NOMO-1 treated with dmso at 0.1 percent for 144 hours (cell line): ENCODE data around the gene GABBR2.
"Not testable (repeated sequence)": the region's sequence is repeated elsewhere in the genome, so short reads cannot be mapped to it uniquely, and the experiment has no call there.

Experiments
- DNase-seq: peaks from one replicate; lab custom pipeline; 2025; ENCODE audit not compliant: unreplicated experiment; lab: John Stamatoyannopoulos, UW

The GABBR2 gene

GRCh38 chr9:98597236-98597771 lies 111.4 kb downstream of the GABBR2 start:
- DNase-seq = no peak

DNA sequence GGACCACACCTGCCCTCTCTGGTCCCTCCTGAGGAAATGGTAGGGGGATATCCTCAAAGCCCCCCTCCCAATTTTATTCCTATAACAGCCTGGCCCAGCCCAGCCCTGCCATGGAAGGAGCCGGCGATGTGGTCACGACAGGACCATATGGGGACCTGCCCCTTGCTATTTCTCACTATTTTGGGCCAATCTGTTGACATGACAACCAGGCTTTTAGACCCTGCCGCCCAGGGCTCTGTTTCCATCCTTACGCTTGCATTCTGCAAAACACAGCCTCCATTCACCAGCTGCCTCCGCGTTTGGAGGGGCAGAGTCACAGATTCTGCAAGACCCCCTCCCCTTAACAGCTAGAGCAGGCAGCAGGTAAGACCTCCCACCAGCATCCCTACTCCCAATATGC lies 112.2 kb downstream of the GABBR2 start:
- no peak for DNase-seq

DNA sequence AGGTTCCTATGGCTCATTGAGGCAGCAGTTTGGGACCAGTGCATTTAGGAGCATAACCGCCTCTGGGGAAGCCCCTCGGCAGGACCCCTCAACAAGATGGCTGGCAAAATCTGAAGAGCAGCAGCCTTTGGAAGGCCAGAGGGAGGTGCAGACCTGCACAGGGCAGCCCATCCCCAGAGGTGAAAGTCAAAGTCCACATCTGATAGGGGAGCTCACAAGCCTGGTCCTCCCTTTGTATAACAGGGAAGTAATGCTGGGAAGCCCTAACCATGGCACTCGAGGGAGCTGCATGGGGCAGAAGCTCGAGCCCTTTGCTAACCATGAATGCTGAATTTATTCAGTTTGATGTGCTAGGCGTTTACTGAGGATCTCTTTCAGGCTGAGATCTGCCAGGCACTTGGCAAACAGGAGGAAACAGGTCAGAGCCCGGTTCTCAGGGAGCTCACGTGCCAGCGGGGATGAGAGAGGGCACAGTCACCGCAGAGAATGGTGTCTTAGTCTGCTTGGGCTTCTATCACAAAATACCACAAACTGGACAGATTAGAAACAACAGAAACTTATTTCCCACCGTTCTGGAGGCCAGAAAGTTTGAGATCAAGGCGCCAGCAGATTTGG lies 114.1 kb downstream of the GABBR2 start:
- DNase-seq = no peak

DNA sequence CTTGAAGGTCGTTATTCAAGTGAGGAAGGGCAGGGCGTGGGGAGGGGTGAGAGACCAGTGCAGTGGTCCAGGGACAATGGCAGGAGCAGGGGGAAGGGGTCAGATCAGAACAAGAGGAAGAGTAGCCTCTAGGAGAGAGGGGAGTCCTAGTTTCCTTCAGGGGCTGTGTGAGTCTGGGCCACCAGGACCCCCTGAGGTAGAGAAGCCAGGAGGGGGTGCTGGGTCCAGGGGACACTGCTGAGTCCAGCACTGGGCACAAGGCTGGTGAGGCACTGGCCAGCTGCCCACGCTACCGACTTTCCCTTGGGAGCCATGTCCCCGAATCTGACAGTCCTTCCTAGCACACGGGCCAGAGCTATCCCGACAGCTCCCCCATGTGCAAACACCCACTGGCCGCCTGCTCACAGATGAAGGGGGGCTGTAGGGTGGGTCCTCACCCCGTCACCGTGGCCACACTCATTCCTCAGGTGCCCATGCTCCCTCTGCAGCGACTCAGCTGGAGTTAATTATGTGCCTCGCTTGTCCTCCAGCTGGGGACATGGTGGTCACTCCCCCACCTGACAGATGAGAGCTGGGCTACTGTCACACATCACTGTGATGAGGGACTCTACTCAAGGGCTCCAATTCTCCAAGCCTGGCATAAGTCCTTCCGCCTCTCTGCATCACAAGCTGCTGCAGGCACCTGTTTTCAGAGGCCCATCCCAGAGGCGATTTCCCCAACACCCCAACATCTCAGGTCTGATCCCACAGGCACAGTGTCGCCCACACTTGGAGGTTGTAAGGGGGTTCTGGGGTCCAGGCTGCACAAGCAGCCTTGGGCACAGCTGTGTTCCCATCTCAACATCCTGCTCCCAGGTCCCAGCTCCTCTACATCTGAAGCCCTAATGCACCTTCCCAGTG lies 115.1 kb downstream of the GABBR2 start:
- no peak for DNase-seq

DNA sequence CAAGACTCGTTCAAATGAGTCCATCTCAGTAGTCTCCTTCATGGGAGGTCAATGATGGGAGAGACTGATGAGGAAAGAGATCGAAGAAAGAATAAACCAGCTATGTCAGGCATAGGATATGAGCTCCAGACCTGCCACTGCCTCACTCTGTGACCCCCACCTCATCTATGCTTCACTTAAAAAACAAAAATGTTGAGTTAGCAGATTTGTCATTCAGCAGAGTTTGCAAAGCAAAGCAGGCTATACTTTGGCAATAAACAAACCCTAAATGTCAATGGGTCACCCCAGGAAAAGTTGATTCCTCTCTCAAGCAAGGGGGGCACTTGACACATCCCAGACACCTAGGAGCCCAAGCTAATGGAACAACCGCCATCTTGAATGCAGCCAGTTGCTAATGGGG lies 117.0 kb downstream of the GABBR2 start:
- DNase-seq = no peak

DNA sequence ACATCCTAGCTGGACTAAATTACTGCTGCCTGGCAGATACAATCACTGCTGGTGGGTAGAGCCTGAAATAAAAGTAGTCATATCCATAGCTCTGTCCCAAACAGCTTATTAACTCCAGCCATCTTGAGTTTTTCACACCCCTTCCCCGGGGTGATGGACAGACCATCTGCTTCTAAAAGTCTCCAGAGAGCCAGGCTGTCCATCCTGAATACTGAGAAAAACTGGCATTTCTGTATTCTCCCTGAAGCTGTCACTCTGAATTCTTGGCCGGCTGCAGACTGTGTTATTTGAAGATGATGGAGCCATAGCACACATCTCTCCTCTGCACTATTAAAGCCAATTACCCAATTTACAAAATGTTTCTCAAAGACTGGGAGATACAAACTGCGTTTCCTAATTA lies 118.6 kb downstream of the GABBR2 start:
- no peak for DNase-seq

- no peak for DNase-seq
Measured at GRCh38 chr9:98589102-98589501, 119.6 kb downstream of the GABBR2 start.

DNA sequence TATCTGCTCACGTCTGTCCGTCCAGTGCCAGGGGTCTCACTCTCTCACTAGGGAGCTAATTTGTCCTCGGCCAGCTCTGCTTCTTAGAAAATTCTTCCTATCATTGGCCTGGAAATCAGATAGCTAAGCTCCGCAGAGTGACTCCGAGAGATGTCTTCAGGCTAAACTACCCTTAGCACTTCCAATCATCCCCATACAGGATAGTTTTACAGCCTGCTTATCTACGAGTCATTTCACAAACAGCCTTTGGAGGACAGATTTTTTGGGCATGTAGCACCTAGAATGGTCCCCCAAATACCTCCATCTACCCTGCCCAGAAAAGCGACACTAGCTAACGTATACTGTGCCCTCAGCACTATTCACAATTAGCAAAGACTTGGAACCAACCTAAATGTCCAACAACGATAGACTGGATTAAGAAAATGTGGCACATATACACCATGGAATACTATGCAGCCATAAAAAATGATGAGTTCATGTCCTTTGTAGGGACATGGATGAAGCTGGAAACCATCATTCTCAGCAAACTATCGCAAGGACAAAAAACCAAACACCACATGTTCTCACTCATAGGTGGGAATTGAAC lies 123.8 kb downstream of the GABBR2 start:
- not testable (repeated sequence) for DNase-seq

DNA sequence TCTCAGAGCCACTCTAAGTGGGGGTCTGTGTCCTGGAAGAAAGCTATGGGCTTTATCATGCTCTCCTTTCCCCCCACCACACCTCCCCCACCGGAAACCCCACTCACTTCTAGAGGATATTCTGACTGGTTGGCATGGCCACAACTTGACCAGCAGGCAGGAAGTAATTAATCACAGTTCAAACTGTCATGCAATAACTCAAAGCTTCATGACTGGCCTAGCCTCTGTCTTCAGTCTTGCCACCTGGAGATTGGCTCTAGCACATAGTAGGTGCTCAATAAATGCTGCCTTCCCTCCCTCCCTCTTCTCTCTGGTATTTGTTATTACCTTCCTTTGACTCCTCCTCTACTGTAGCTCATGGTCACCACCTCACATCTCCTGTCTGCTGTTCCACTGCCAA lies 124.7 kb downstream of the GABBR2 start:
- DNase-seq = no peak

DNA sequence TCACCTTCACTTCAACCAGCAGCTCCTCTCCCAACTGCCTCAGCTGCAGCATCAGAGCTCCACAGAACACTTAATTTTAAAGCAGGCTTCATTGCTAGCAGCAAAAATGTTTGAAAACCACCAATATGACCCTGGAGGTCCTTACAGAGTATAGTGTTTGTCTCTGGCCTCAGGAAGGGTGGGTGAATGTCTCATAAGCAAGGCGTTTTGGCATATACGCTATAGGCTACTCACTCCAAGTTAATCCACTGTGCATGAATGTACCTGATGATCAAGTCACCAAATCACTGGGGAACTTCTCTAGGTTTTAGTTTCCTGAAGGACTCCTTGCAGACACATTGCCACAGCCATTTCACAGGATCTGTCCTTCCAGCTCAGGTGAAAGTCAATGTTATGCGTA lies 125.3 kb downstream of the GABBR2 start:
- no peak for DNase-seq

- no peak for DNase-seq
Measured at GRCh38 chr9:98580956-98581355, 127.8 kb downstream of the GABBR2 start.

DNA sequence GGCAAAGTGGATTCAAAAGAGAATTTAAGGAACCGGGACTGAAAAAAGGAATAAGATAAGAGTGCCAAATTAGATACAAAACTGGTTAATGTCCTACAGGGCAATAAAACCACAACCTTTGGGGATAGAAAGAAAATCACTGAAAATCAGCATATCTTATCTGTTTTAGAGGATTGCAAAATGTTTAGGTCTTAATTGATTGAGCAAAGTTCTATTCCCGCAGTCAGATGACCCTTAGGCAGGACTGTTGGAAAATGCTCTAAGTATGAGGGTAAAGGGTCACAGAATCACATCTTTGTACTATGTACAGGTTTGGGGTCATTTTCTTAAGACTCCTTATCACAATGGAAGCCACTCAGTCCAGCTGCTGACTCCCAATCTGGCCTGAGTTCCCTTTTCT lies 129.0 kb downstream of the GABBR2 start:
- DNase-seq = no peak

DNA sequence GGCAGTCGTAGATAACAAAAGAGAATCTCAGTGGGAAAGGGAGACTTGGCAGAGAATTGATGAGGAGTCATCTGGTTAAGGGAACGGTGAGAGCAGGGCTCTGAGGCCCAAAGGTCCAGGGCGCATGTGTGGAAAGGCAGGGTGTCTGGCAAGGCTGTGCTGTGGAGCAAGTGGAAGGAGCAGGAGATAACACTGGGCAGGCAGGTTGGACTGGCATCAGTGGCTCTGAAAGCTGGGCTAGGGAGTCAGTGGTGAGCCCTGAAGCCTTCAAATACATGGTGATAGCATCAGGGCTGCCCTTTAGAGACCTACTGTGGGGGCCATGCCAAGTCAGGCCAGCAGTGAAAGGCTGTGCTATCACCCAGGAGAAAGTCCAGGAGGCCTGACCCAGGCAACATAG lies 131.3 kb downstream of the GABBR2 start:
- no peak for DNase-seq

DNA sequence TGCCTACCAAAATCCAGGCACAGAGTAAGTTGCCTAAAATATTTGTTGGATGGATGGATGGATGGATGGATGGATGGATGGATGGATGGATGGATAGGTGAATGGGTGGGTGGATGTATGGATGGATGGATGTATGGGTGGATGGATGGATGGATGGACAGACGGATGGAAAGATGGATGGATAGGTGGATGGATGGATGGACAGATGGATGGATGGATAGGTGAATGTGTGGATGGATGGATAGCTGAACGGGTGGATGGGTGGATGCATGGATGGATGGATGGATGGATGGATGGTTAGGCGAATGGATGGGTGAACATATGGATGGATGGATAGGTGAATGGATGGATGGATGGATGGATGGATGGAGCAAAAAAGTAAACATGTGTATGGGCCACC lies 131.9 kb downstream of the GABBR2 start:
- no peak for DNase-seq

- DNase-seq = no peak
Measured at GRCh38 chr9:98576354-98576753, 132.4 kb downstream of the GABBR2 start.

DNA sequence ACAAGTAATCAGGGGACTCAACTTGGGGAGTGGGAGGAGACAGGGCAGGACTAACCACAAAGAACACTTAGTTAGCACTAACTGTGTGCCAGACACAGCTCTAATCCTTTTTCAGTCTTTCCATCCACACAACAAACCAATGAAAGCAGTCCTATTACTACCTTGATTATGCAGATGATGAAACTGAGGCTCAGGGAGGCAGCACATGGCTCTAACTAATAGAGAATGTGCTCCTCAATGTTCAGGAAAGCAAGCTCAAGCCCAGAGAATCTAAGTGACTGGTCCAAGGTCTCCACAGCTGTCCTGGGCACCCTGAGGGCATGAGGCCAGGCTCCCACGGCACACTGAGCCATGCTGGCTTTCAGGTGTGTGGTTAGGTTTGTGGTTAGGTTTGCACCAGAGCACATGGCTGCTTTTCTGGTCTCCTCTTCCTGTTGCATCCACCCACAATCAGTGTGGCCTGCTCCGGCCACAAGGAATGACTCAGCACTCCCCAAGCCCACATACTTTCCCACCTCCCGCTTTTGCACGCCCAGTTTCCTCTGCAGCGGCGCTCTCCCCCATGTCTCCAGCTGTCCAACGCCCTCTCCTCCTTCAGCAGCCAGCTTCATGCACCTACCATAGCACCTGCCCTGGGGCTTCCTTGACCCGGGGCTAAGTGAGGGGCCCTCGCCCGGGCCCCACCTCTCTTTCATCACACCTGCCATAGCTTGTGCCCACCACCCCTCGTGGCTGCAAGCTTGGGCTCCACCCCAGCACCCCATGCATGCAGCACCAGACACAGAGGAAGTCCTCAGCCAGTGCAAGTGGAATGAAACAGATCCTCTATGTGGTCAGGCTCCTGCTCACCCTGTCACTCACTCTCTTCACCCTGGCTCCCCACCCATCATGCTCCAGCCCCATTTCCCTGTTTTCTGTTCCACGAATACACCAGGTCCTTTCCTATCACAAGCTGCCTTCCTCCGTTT lies 133.1 kb downstream of the GABBR2 start:
- DNase-seq = peak; percentile 89

DNA sequence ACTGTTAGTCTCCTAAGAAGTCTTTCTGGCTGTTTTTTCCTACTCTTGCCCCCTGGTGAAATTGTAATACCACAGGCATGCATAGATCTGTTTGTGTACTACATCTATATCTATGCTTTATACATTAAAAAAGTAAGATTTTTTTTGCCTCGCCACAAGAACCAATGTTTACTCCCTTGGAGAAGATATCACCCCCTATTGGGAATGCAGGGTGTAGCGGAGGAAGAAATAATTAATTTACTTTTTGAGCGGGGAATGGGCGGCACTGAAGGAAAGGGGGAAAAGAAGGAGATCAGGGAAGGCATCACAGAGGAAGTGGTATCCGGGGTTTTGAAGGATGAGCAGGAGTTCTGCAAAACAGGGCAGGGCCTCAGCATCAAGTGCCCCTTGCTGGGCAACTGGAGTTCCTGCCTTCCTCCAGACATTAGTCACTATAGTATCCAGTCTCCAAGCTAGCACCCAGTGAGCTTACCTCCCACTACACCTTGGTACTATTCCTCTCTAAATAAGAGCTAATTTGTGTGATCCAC lies 134.9 kb downstream of the GABBR2 start:
- no peak for DNase-seq

- no peak for DNase-seq
Measured at GRCh38 chr9:98572796-98573195, 135.9 kb downstream of the GABBR2 start.

- no peak for DNase-seq
Measured at GRCh38 chr9:98572054-98572627, 136.6 kb downstream of the GABBR2 start.

GRCh38 chr9:98571643-98572042 lies 137.1 kb downstream of the GABBR2 start:
- no peak for DNase-seq
